H1 (cell line): Measurements from ENCODE around the gene SEMA3E. TPM values are rescaled to one million over a fixed set of nuclear protein-coding genes. Genes with fewer than 3 reads are reported as not detected.

ENCODE experiments used
- CTCF ChIA-PET: fragments of 300-600 bp; sonication (Branson Sonifier 250); formaldehyde crosslinking; loops from one replicate; lab custom pipeline; 2021; ENCODE audit not compliant: partially characterized antibody; lab: Charles Lee
- POLR2A ChIA-PET: fragments of 300-600 bp; sonication (Branson Sonifier 250); formaldehyde crosslinking; loops from one replicate; lab custom pipeline; 2021; ENCODE audit warnings: inconsistent platforms; ENCODE audit not compliant: partially characterized antibody; lab: Charles Lee
- DNase-seq, 2 experiments: peaks; one replicate each; pipeline versions ENCODE4 v3.0.0 to v3.0.0-alpha.2; 2010 to 2022; ENCODE audit warnings: low spot score in 2 of 2, low read depth in 1 of 2, mixed read lengths in 1 of 2
- FAIRE-seq: peaks from 2 replicates; lab custom pipeline; 2011; peaks lifted over from hg19 to GRCh38; lab: Jason Lieb, UNC
- H2AFZ ChIP-seq: 2 replicates; pipeline ENCODE4 v1.8.1; 2012; ENCODE audit warnings: low read length, inconsistent platforms
- H2AK5ac ChIP-seq: 2 replicates; pipeline ENCODE4 v1.6.1; 2013; ENCODE audit warnings: low read depth, low read length
- H2BK120ac ChIP-seq: replicated peaks from 2 replicates; pipeline ENCODE3; 2013; ENCODE audit warnings: low read depth, low read length, inconsistent platforms
- H2BK12ac ChIP-seq: 2 replicates; pipeline ENCODE4 v1.6.1; 2013; ENCODE audit warnings: low read depth, low read length
- H2BK15ac ChIP-seq: 2 replicates; pipeline ENCODE4 v1.6.1; 2013; ENCODE audit warnings: low read length
- H2BK20ac ChIP-seq: 2 replicates; pipeline ENCODE4 v1.6.1; 2013; ENCODE audit warnings: low read length
- H2BK5ac ChIP-seq: 2 replicates; pipeline ENCODE4 v1.6.1; 2013; ENCODE audit warnings: low read depth, low read length
- H3K14ac ChIP-seq: 2 replicates; pipeline ENCODE4 v1.6.1; 2013; ENCODE audit warnings: inconsistent platforms; ENCODE audit not compliant: insufficient read length
- H3K18ac ChIP-seq: 2 replicates; pipeline ENCODE4 v1.6.1; 2013; ENCODE audit warnings: low read length; ENCODE audit errors: extremely low read depth
- H3K23ac ChIP-seq: 2 replicates; pipeline ENCODE4 v1.6.1; 2013; ENCODE audit warnings: inconsistent platforms; ENCODE audit not compliant: insufficient read length
- H3K23me2 ChIP-seq: 2 replicates; pipeline ENCODE4 v1.6.1; 2013; ENCODE audit warnings: low read depth, low read length
- H3K27ac ChIP-seq: 2 replicates; pipeline ENCODE4 v1.6.1; 2011; ENCODE audit warnings: low read depth, low read length, inconsistent platforms
- H3K27me3 ChIP-seq, 4 experiments: replicated peaks in 1 of 4; 1 replicate in 1 of 4; 2 replicates in 3 of 4; pipeline versions ENCODE4 v1.6.1 to v1.8.1; 2011 to 2013; ENCODE audit warnings: low read length in 3 of 4, mild to moderate bottlenecking in 3 of 4, inconsistent platforms in 2 of 4, mixed read lengths in 2 of 4, moderate library complexity in 1 of 4; ENCODE audit not compliant: control insufficient read depth in 3 of 4, insufficient read depth in 3 of 4; ENCODE audit errors: extremely low read depth in 1 of 4
- H3K36me3 ChIP-seq, 4 experiments: 2 replicates each; pipeline versions ENCODE4 v1.6.1 to v1.8.1; 2011 to 2013; ENCODE audit warnings: mild to moderate bottlenecking in 4 of 4, low read length in 3 of 4, moderate library complexity in 2 of 4, control low read depth in 1 of 4, inconsistent platforms in 1 of 4; ENCODE audit not compliant: insufficient read depth in 4 of 4, control insufficient read depth in 2 of 4
- H3K4ac ChIP-seq: replicated peaks from 2 replicates; pipeline ENCODE3; 2013; ENCODE audit warnings: low read length, low read depth, mixed read lengths, inconsistent platforms; ENCODE audit not compliant: insufficient read length
- H3K4me1 ChIP-seq, 4 experiments: replicated peaks in 1 of 4; 1 replicate in 1 of 4; 2 replicates in 3 of 4; pipeline versions ENCODE4 v1.6.1 to v1.8.1; 2011 to 2013; ENCODE audit warnings: low read length in 3 of 4, inconsistent platforms in 2 of 4, mixed read lengths in 1 of 4; ENCODE audit not compliant: insufficient read depth in 4 of 4, control insufficient read depth in 3 of 4
- H3K4me2 ChIP-seq, 2 experiments: 2 replicates each; pipeline versions ENCODE4 v1.6.1 to v1.8.1; 2011 to 2013; ENCODE audit warnings: low read depth in 2 of 2, low read length in 2 of 2, control low read depth in 1 of 2, inconsistent platforms in 1 of 2, mild to moderate bottlenecking in 1 of 2; ENCODE audit not compliant: insufficient read depth in 1 of 2
- H3K4me3 ChIP-seq, 4 experiments: fragments of 200-600, 300-600 bp in 1 of 4; sonication (generic), shearing (Covaris generic), sonication (Bioruptor Twin) in 1 of 4; 2 replicates each; pipeline versions ENCODE4 v1.5.1 to v1.8.1; 2011 to 2016; ENCODE audit warnings: low read length in 4 of 4, low read depth in 3 of 4, control low read depth in 2 of 4, inconsistent platforms in 2 of 4, mild to moderate bottlenecking in 2 of 4, mixed read lengths in 1 of 4, moderate library complexity in 1 of 4; ENCODE audit not compliant: insufficient read depth in 2 of 4; ENCODE audit errors: extremely low read depth in 1 of 4
- H3K56ac ChIP-seq: replicated peaks from 2 replicates; pipeline ENCODE3; 2013; ENCODE audit warnings: low read depth, mild to moderate bottlenecking, mixed read lengths, low read length, inconsistent platforms; ENCODE audit not compliant: insufficient read length
- H3K79me1 ChIP-seq: 2 replicates; pipeline ENCODE4 v1.6.1; 2013; ENCODE audit warnings: low read depth, low read length, control low read depth
- H3K79me2 ChIP-seq, 2 experiments: 2 replicates each; pipeline versions ENCODE4 v1.6.1 to v1.8.1; 2012 to 2013; ENCODE audit warnings: low read length in 2 of 2, mild to moderate bottlenecking in 2 of 2, inconsistent platforms in 1 of 2; ENCODE audit not compliant: insufficient read depth in 2 of 2, control insufficient read depth in 1 of 2
- H3K9ac ChIP-seq, 4 experiments: replicated peaks in 1 of 4; 1 replicate in 1 of 4; 2 replicates in 3 of 4; pipeline versions ENCODE4 v1.6.1 to v1.8.1; 2011 to 2013; ENCODE audit warnings: low read depth in 3 of 4, low read length in 3 of 4, control low read depth in 2 of 4, mild to moderate bottlenecking in 2 of 4, moderate library complexity in 2 of 4, inconsistent platforms in 1 of 4; ENCODE audit errors: extremely low read depth in 1 of 4
- H3K9me3 ChIP-seq, 2 experiments: 2 replicates each; pipeline versions ENCODE4 v1.6.1 to v1.8.1; 2012 to 2013; ENCODE audit warnings: mild to moderate bottlenecking in 2 of 2, moderate library complexity in 2 of 2, control low read depth in 1 of 2, inconsistent platforms in 1 of 2, low read depth in 1 of 2, low read length in 1 of 2, mixed read lengths in 1 of 2; ENCODE audit not compliant: insufficient read depth in 2 of 2
- H4K20me1 ChIP-seq, 2 experiments: replicated peaks in 1 of 2; 2 replicates each; pipeline versions ENCODE3 to v1.8.1; 2011 to 2013; ENCODE audit warnings: inconsistent platforms in 2 of 2, low read length in 2 of 2, mild to moderate bottlenecking in 1 of 2; ENCODE audit not compliant: insufficient read depth in 2 of 2, control insufficient read depth in 1 of 2
- H4K5ac ChIP-seq: 2 replicates; pipeline ENCODE4 v1.6.1; 2013; ENCODE audit warnings: low read length, low read depth, mixed read lengths, inconsistent platforms; ENCODE audit not compliant: insufficient read length
- H4K8ac ChIP-seq: 2 replicates; pipeline ENCODE4 v1.8.0; 2013; ENCODE audit warnings: mild to moderate bottlenecking, moderate library complexity, low read length, inconsistent platforms; ENCODE audit not compliant: insufficient read depth; ENCODE audit errors: extremely low read depth
- H4K91ac ChIP-seq: replicated peaks from 2 replicates; pipeline ENCODE3; 2013; ENCODE audit warnings: low read length, mixed read lengths, inconsistent platforms; ENCODE audit not compliant: insufficient read length
- BCL11A ChIP-seq, 2 experiments: IDR thresholded peaks; one replicate each; pipeline ENCODE4 v1.6.1; 2011; ENCODE audit warnings: low read depth in 2 of 2, low read length in 2 of 2, mild to moderate bottlenecking in 2 of 2
- CHD2 ChIP-seq: IDR thresholded peaks from 2 replicates; pipeline ENCODE4 v1.6.1; 2012; ENCODE audit warnings: low read length, improper control_type of control experiment
- CTCF ChIP-seq, 3 experiments: IDR thresholded peaks; 1 replicate in 2 of 3; 2 replicates in 1 of 3; pipeline versions ENCODE4 v1.5.1 to v1.6.1; 2011; ENCODE audit warnings: low read length in 3 of 3, mild to moderate bottlenecking in 3 of 3, inconsistent platforms in 2 of 3, low read depth in 1 of 3, moderate library complexity in 1 of 3; ENCODE audit not compliant: insufficient read depth in 1 of 3; ENCODE audit errors: control extremely low read depth in 1 of 3
- HDAC2 ChIP-seq, 2 experiments: fragments of 300-600 bp in 1 of 2; sonication (generic) in 1 of 2; IDR thresholded peaks; 2 replicates each; pipeline ENCODE4 v1.6.1; 2011 to 2012; ENCODE audit warnings: low read depth in 2 of 2, low read length in 2 of 2, mild to moderate bottlenecking in 2 of 2, moderate library complexity in 2 of 2, borderline replicate concordance in 1 of 2, inconsistent platforms in 1 of 2
- JUN ChIP-seq: IDR thresholded peaks from 2 replicates; pipeline ENCODE4 v1.6.1; 2011; ENCODE audit warnings: low read depth, mild to moderate bottlenecking, improper control_type of control experiment, low read length
- KDM5A ChIP-seq: fragments of 200-600 bp; IDR thresholded peaks from 2 replicates; pipeline ENCODE4 v1.7.1; 2012; ENCODE audit warnings: mild to moderate bottlenecking, low read length, inconsistent platforms, mixed read lengths
- MAFK ChIP-seq: IDR thresholded peaks from 2 replicates; pipeline ENCODE4 v1.6.1; 2012; ENCODE audit warnings: low read depth, mild to moderate bottlenecking, improper control_type of control experiment, low read length
- POLR2A ChIP-seq, 2 experiments: IDR thresholded peaks; 1 replicate in 1 of 2; 2 replicates in 1 of 2; pipeline ENCODE4 v1.6.1; 2011; ENCODE audit warnings: low read depth in 2 of 2, low read length in 2 of 2, mild to moderate bottlenecking in 2 of 2; ENCODE audit errors: control extremely low read depth in 1 of 2
- POLR2AphosphoS5 ChIP-seq: IDR thresholded peaks from 2 replicates; pipeline ENCODE4 v1.6.1; 2011; ENCODE audit warnings: low read depth, low read length
- RFX5 ChIP-seq: IDR thresholded peaks from 2 replicates; pipeline ENCODE4 v1.6.1; 2011; ENCODE audit warnings: low read depth, low read length, improper control_type of control experiment, borderline replicate concordance
- SIX5 ChIP-seq: IDR thresholded peaks from 2 replicates; pipeline ENCODE4 v1.6.1; 2011; ENCODE audit warnings: mild to moderate bottlenecking, low read depth, low read length
- WGBS, 2 experiments: shearing (Covaris generic) in 1 of 2; methylation state at CpG; one replicate each; pipeline versions ENCODE4 v1.1.6 to v1.1.7; 2013 to 2015; ENCODE audit warnings: low lambda C conversion rate in 2 of 2, mixed read lengths in 2 of 2, inconsistent platforms in 1 of 2, low coverage in 1 of 2, missing lambda C conversion rate in 1 of 2; ENCODE audit not compliant: insufficient replicate concordance in 2 of 2, insufficient coverage in 1 of 2, insufficient read length in 1 of 2; ENCODE audit errors: extremely low coverage in 1 of 2, missing lambda C conversion rate in 1 of 2; 5-methylcytosine and 5-hydroxymethylcytosine counted together
- polyA plus RNA-seq, 7 experiments: library from polyadenylated mRNA; depleted of rRNA in 3 of 7; stranded (reverse) in 5 of 7; unstranded in 2 of 7; fragments of >200 nt in 5 of 7; fragments of 200-250 nt in 2 of 7; gene quantifications; 1 replicate in 5 of 7; 2 replicates in 1 of 7; 4 replicates in 1 of 7; pipeline versions ENCODE4 v1.2.1 to v1.2.3, GENCODE V29; 2011 to 2013; ENCODE audit warnings: missing spikeins in 2 of 7, mixed read lengths in 2 of 7
- total RNA-seq: library from RNA; stranded (reverse); fragmentation: NEBNext Ultra II Directional; extraction: Animal tissue kit (Norgen Biotek cat#: 25700); gene quantifications from 2 replicates; pipeline ENCODE4 v1.2.1, GENCODE V29; 2021

Gene SEMA3E
- total and polyA plus RNA-seq, 2 of the 8 experiments (the other 6 are each of a cell fraction or from before 2014, with no cell fraction given): 0.93 to 0.94 TPM

- H3K79me1 ChIP-seq: no peaks in the 10 kb centered on the region
- H3K27me3 ChIP-seq: no peaks in the 10 kb centered on the region
- DNase-seq (no peak), FAIRE-seq (no peak)
- no peak overlapping the region for H2BK20ac ChIP-seq
- H2BK15ac ChIP-seq: no peak overlapping the region
- no peak overlapping the region for H3K56ac ChIP-seq
- H2AK5ac ChIP-seq: no peak overlapping the region
- H3K4me1 ChIP-seq: peaks cover 0 to 2% (median 0%) of the 10 kb centered on the region in 4 experiments; a peak in 1 of 7 replicates
- WGBS, 2 experiments: 97% methylated on average over 3 of the region's 3 CpGs; no CpG with 5 or more reads in 1 of the 2 experiments
- no peaks in the 10 kb centered on the region for H3K36me3 ChIP-seq
- H3K14ac ChIP-seq: no peak overlapping the region
- CTCF ChIA-PET: interaction anchor here (0.9 kb wide), 1 partner anchor 98 kb away, joined by 3 read pairs; no protein-coding TSS in a partner anchor
- no peaks in the 10 kb centered on the region; the same call in 1 of the 2 replicates for H3K23me2 ChIP-seq
- H2AFZ ChIP-seq: no peak overlapping the region
- no peak overlapping the region for H3K23ac ChIP-seq
- no peak overlapping the region for H4K8ac ChIP-seq
- no peak overlapping the region for H3K18ac ChIP-seq
- H4K91ac ChIP-seq: no peak overlapping the region
- H3K9me3 ChIP-seq: no peaks in the 10 kb centered on the region
- no peak overlapping the region for H3K9ac ChIP-seq
- H3K4me3 ChIP-seq: no peak overlapping the region
- no peak overlapping the region for H4K5ac ChIP-seq
- POLR2A ChIA-PET: no interaction called here
- no peak overlapping the region for H2BK12ac ChIP-seq
- no peak overlapping the region for H3K27ac ChIP-seq
- H3K4ac ChIP-seq: no peak overlapping the region
- no peak overlapping the region for H2BK120ac ChIP-seq
- H2BK5ac ChIP-seq: no peak overlapping the region
- H3K4me2 ChIP-seq: no peak overlapping the region
- no peaks in the 10 kb centered on the region for H3K79me2 ChIP-seq
- no peaks in the 10 kb centered on the region for H4K20me1 ChIP-seq
- TF ChIP-seq MAFK (no peak), JUN (no peak), RFX5 (no peak), HDAC2 (IDR thresholded peaks at IDR 0.05; ENCODE audit: borderline replicate concordance in 1 of 2, low read depth in 2 of 2, low read length in 2 of 2) (no peak), KDM5A (no peak), POLR2AphosphoS5 (no peak), CTCF (IDR thresholded peaks at IDR 0.05; ENCODE audit: control extremely low read depth in 1 of 3, insufficient read depth in 1 of 3, low read depth in 1 of 3, low read length in 3 of 3) (no peak), POLR2A (IDR thresholded peaks at IDR 0.05; ENCODE audit: control extremely low read depth in 1 of 2, low read depth in 2 of 2, low read length in 2 of 2) (no peak), CHD2 (no peak), BCL11A (IDR thresholded peaks at IDR 0.05; ENCODE audit: low read depth in 2 of 2, low read length in 2 of 2) (no peak), SIX5 (no peak)
These were observed 139.5 kb downstream of the SEMA3E start for GRCh38 chr7:83509255-83510021.
